SU-DHL-6 (cell line): Measurements from ENCODE around the gene GJC2.

ENCODE experiments used
- EZH2phosphoT487 ChIP-seq: fragments of 200-600 bp; sonication (generic), shearing (Covaris generic); conservative IDR thresholded peaks from 2 replicates; pipeline ENCODE4 v1.6.1; 2018; ENCODE audit warnings: mild to moderate bottlenecking, antibody characterized with exemption, low read length, moderate library complexity, mixed read lengths
- TF ChIP-seq, protein P1 (sequence below): fragments of 200-600 bp; sonication (generic); IDR thresholded peaks from one replicate; pipeline ENCODE4 v1.5.1; 2017; ENCODE audit warnings: antibody characterized with exemption, mild to moderate bottlenecking, low read length, moderate library complexity; ENCODE audit not compliant: insufficient read depth, poor library complexity, severe bottlenecking

DNA sequence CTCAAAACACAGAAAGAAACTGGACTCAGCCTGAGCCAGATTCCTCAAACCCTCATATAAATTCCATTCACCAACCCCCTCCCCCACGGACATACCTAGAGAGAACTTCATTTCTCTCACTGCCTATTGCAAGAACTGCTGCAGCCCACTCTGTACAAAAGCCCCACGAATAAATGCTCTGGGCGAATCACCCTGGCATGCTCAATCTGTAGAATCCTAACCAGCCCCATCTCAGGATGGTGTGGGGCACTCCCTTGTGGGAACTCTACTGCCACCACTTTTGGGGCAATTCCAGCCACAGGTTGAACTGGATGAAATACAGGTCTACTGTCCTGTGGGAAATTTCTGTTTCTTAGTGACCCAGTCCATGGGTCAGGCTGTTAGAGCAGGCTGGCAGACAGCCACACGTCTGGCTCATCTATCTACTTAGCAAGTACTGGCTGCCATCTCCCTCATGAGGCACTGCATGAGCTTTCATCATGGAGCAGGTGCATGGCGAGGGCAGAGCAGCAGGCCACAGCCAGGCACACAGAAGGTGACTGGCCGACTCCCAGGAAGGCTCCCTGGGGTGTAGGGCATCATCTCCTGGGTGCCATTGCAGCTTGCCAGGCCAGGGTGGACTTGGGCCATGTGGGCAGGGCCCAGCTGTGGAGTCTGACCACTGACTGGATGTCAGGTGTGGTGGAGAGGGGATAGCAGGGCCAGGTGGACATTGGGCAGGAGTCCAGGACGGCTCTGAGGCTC lies 45.0 kb upstream of the GJC2 start:
- TF ChIP-seq, protein P1, sequence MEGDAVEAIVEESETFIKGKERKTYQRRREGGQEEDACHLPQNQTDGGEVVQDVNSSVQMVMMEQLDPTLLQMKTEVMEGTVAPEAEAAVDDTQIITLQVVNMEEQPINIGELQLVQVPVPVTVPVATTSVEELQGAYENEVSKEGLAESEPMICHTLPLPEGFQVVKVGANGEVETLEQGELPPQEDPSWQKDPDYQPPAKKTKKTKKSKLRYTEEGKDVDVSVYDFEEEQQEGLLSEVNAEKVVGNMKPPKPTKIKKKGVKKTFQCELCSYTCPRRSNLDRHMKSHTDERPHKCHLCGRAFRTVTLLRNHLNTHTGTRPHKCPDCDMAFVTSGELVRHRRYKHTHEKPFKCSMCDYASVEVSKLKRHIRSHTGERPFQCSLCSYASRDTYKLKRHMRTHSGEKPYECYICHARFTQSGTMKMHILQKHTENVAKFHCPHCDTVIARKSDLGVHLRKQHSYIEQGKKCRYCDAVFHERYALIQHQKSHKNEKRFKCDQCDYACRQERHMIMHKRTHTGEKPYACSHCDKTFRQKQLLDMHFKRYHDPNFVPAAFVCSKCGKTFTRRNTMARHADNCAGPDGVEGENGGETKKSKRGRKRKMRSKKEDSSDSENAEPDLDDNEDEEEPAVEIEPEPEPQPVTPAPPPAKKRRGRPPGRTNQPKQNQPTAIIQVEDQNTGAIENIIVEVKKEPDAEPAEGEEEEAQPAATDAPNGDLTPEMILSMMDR = no peak
- TF ChIP-seq EZH2phosphoT487 = no peak
